HG03354 (cell line): ENCODE results near the gene TOM1L1.
A peak's percentile ranks its signal among the peaks of the same experiment; 100 is the strongest.

Experiments used
- ATAC-seq: cut with Tn5 transposase; IDR thresholded peaks from one replicate; pipeline ENCODE4 v1.9.1; 2021; ENCODE audit warnings: mild to moderate bottlenecking; ENCODE audit not compliant: unreplicated experiment, poor library complexity, severe bottlenecking

TOM1L1 gene

GRCh38 chr17:54937426-54937825 is 36.8 kb downstream of the TOM1L1 start:
- ATAC-seq: no peak

GRCh38 chr17:54941285-54941684 is 40.6 kb downstream of the TOM1L1 start:
- no peak for ATAC-seq

- no peak for ATAC-seq
Observed at GRCh38 chr17:54944796-54945195, 44.1 kb downstream of the TOM1L1 start.

- no peak for ATAC-seq
Observed at GRCh38 chr17:54945231-54945630, 44.6 kb downstream of the TOM1L1 start.

GRCh38 chr17:54945671-54946070 is 45.0 kb downstream of the TOM1L1 start:
- ATAC-seq: no peak

- ATAC-seq: no peak
Observed at GRCh38 chr17:54947396-54947795, 46.7 kb downstream of the TOM1L1 start.

GRCh38 chr17:54948380-54948779 is 47.7 kb downstream of the TOM1L1 start:
- peak; percentile 54 for ATAC-seq

GRCh38 chr17:54950116-54950515 is 49.5 kb downstream of the TOM1L1 start:
- ATAC-seq: no peak

GRCh38 chr17:54951286-54951685 is 50.6 kb downstream of the TOM1L1 start:
- ATAC-seq: no peak

- ATAC-seq: no peak
Observed at GRCh38 chr17:54956791-54957190, 56.1 kb downstream of the TOM1L1 start.

- peak; percentile 36 for ATAC-seq
Observed at GRCh38 chr17:54967621-54968261, 67.1 kb downstream of the TOM1L1 start.

GRCh38 chr17:54968262-54968987 is 67.8 kb downstream of the TOM1L1 start, which contains the start of the genes COX11 and STXBP4:
Gene COX11, minus strand, starts transcription at chr17:54968654. Its CDS starts 8 bp downstream, at chr17:54968646.
Gene STXBP4, plus strand, starts transcription at chr17:54968765. Its CDS starts 17,455 bp downstream, at chr17:54986220.
- peak; percentile 91 for ATAC-seq

GRCh38 chr17:54968988-54969332 is 68.3 kb downstream of the TOM1L1 start:
- ATAC-seq: peak; percentile 31

GRCh38 chr17:54969658-54970572 is 69.3 kb downstream of the TOM1L1 start:
- ATAC-seq: no peak

GRCh38 chr17:54971147-54971546 is 70.5 kb downstream of the TOM1L1 start:
- peak; percentile 22 for ATAC-seq

GRCh38 chr17:54971901-54972300 is 71.2 kb downstream of the TOM1L1 start:
- no peak for ATAC-seq

GRCh38 chr17:54972406-54973138 is 71.9 kb downstream of the TOM1L1 start:
- no peak for ATAC-seq

GRCh38 chr17:54974759-54975158 is 74.1 kb downstream of the TOM1L1 start:
- ATAC-seq: no peak

- no peak for ATAC-seq
Observed at GRCh38 chr17:54976316-54976715, 75.7 kb downstream of the TOM1L1 start.

GRCh38 chr17:54977744-54978143 is 77.1 kb downstream of the TOM1L1 start:
- no peak for ATAC-seq
